NB4 (cell line): ENCODE measurements around the gene SLC25A11.

Experiments used
- DNase-seq: peaks from one replicate; pipeline ENCODE4 v3.0.0; 2010; ENCODE audit warnings: low read depth
- H3K4me3 ChIP-seq: one replicate; pipeline ENCODE4 v1.5.1; 2011; ENCODE audit warnings: mild to moderate bottlenecking, low read depth, low read length, moderate library complexity
- CTCF ChIP-seq: IDR thresholded peaks from one replicate; pipeline ENCODE4 v1.5.1; 2012; ENCODE audit warnings: low read depth, low read length
- MAX ChIP-seq: IDR thresholded peaks from 2 replicates; pipeline ENCODE4 v1.6.1; 2011; ENCODE audit warnings: low read depth, low read length
- MYC ChIP-seq: IDR thresholded peaks from 2 replicates; pipeline ENCODE4 v1.6.1; 2011; ENCODE audit warnings: low read depth, low read length
- POLR2A ChIP-seq: IDR thresholded peaks from 2 replicates; pipeline ENCODE4 v1.6.1; 2011; ENCODE audit warnings: mild to moderate bottlenecking; ENCODE audit not compliant: insufficient read length; ENCODE audit errors: extremely low read depth

Gene SLC25A11

GRCh38 chr17:4893272-4893671, 46.6 kb downstream of the SLC25A11 start:
- no peak for TF ChIP-seq CTCF
- no peak for TF ChIP-seq POLR2A
- no peak for TF ChIP-seq MYC
- TF ChIP-seq MAX = no peak
- no peak for DNase-seq
- no peak overlapping the region for H3K4me3 ChIP-seq

GRCh38 chr17:4892499-4893221, 47.2 kb downstream of the SLC25A11 start:
- TF ChIP-seq CTCF = no peak
- no peak for TF ChIP-seq MAX
- no peak for TF ChIP-seq POLR2A
- no peak for TF ChIP-seq MYC
- no peak for DNase-seq
- H3K4me3 ChIP-seq = no peak overlapping the region

GRCh38 chr17:4891411-4892410, 48.1 kb downstream of the SLC25A11 start:
- no peak for DNase-seq
- no peak overlapping the region for H3K4me3 ChIP-seq
- TF ChIP-seq MYC (no peak), POLR2A (no peak), CTCF (no peak), MAX (no peak)

- TF ChIP-seq MAX (no peak), POLR2A (no peak), MYC (no peak), CTCF (no peak)
- no peak overlapping the region for H3K4me3 ChIP-seq
- no peak for DNase-seq
These were observed 52.3 kb downstream of the SLC25A11 start for GRCh38 chr17:4887581-4887980.
